Stimulated activated effector memory CD8-positive, alpha-beta T cell treated with anti-CD3 and anti-CD28 coated beads, Interleukin-12 subunit alpha, Interleukin-12 subunit beta, amount 100 ng/mL, for 72 hours (primary cell): Measurements from ENCODE around the gene OSR1.

Experiments
- ATAC-seq: fragments of 150-1000 bp; cut with Tn5 transposase; 2 replicates; pipeline ENCODE4 v1.10.0; 2021
- DNase-seq, 2 donors: peaks; one replicate each; pipeline ENCODE4 v3.0.0; 2021 to 2022; ENCODE audit warnings: low spot score in 2 of 2
- H3K27ac Mint-ChIP-seq: one replicate; pipeline ENCODE4 v1.8.0; 2022; ENCODE audit warnings: mild to moderate bottlenecking, mixed read lengths
- H3K36me3 Mint-ChIP-seq: one replicate; pipeline ENCODE4 v1.8.0; 2022; ENCODE audit warnings: mild to moderate bottlenecking, mixed read lengths
- H3K4me1 Mint-ChIP-seq: one replicate; pipeline ENCODE4 v1.8.0; 2022; ENCODE audit warnings: mixed read lengths
- H3K4me3 Mint-ChIP-seq: one replicate; pipeline ENCODE4 v1.8.0; 2022; ENCODE audit warnings: mild to moderate bottlenecking, mixed read lengths
- H3K9me3 Mint-ChIP-seq: one replicate; pipeline ENCODE4 v1.8.0; 2022; ENCODE audit warnings: mixed read lengths

The OSR1 gene

DNA sequence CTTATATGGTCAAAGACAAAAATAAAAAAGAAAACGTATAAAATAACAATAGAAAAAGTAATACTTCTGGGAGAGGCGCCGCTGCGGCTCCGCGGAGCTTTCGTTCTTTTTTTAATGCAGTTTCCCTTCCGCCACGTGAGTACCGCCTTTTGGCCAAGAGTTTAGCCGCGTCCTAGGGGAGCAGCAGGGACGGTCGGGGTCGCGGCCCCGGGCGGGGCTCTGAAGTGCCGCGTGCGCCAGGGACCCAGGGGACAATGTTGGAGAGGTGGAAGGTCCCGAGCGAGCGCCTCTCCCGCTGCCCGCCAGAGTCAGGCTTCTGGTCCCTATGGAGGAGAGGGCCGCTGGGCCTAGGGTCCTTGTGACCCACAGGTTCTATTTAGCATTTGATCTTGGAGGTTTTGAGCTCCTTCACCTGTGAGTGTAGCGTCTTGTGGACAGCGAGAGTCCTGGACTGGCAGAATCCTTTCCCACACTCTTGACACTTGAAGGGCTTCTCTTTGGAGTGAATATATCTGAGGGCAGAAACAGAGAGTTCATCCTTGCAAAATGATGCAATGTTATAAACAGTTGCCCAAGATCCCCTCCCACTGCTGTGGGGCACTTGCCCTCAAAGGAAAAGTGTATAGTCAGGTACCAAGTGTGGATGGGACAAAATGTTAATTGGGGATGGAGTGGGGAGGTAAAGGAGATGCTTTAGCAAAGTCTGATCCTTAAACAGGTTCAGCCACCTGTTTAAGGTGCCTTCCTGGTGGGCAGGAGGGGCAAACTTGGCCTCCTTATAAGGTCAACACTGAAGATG is 6.3 kb downstream of the OSR1 start:
- Mint-ChIP-seq H3K9me3 (no peaks in the 10 kb centered on the region), H3K4me1 (peaks cover 52% of the 10 kb centered on the region), H3K27ac (no peak overlapping the region), H3K36me3 (peaks cover 33% of the 10 kb centered on the region), H3K4me3 (peak overlapping the region; percentile 91)
- ATAC-seq (no peak), DNase-seq (no peak)

GRCh38 chr2:19351499-19351898 is 6.9 kb downstream of the OSR1 start:
- Mint-ChIP-seq H3K27ac (no peak overlapping the region), H3K9me3 (no peaks in the 10 kb centered on the region), H3K4me3 (peak overlapping the region; percentile 91), H3K36me3 (peaks cover 31% of the 10 kb centered on the region), H3K4me1 (peaks cover 51% of the 10 kb centered on the region)
- DNase-seq (no peak), ATAC-seq (no peak)

- H3K4me3 Mint-ChIP-seq: peak overlapping the region; percentile 91
- peaks cover 46% of the 10 kb centered on the region for H3K4me1 Mint-ChIP-seq
- H3K36me3 Mint-ChIP-seq: peaks cover 30% of the 10 kb centered on the region
- no peaks in the 10 kb centered on the region for H3K9me3 Mint-ChIP-seq
- no peak overlapping the region for H3K27ac Mint-ChIP-seq
- DNase-seq (peak in 1 of 2 donors; percentile 51), ATAC-seq (no peak)
Observed at GRCh38 chr2:19350678-19351401, 7.6 kb downstream of the OSR1 start.

DNA sequence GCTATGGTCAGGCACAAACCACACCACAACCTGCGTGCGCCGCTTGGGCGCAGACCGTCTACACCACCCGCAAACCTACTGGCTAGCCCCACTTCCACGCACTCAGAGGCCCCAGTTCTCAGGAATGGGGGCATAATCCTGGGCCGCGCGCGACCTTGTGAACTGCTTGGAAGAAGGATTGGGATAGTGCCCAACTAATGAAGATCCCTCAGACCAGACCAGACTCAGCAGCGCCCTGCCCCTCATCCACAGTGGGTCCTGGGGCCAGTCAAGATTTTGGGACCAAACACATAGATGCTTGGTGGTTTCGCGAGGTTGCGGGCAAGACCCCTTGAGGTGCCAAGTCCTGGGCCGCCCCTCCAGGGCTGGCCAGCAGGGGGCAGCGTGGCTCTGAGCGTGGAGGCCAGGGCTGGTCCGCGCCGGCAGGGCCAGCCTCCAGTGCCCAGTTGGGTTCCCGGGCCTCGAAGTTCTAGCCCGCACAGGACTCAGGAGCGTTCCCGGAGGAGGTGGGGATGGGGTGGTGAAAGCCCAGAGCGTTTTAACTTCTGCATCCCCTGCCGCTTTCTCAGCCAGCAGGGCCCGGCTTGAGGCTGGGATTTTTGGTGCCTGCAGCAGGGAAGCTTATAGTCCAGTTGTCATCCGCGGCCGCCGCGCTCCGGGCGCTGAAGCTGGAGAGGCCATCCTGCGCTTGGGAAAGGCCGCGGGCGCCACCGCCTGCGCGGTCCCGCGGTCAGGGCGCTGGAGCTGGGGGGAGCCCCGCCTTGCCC is 8.3 kb downstream of the OSR1 start:
- peak overlapping the region; percentile 91 for H3K4me3 Mint-ChIP-seq
- peaks cover 40% of the 10 kb centered on the region for H3K4me1 Mint-ChIP-seq
- ATAC-seq (peak; percentile 27), DNase-seq (peak; percentile 68 to 86)
- H3K9me3 Mint-ChIP-seq: no peaks in the 10 kb centered on the region
- no peak overlapping the region for H3K27ac Mint-ChIP-seq
- peaks cover 25% of the 10 kb centered on the region for H3K36me3 Mint-ChIP-seq

GRCh38 chr2:19348692-19349091 is 9.7 kb downstream of the OSR1 start:
- peak overlapping the region; percentile 91 for H3K4me3 Mint-ChIP-seq
- DNase-seq (no peak), ATAC-seq (no peak)
- H3K4me1 Mint-ChIP-seq: peaks cover 39% of the 10 kb centered on the region
- H3K9me3 Mint-ChIP-seq: no peaks in the 10 kb centered on the region
- peaks cover 25% of the 10 kb centered on the region for H3K36me3 Mint-ChIP-seq
- H3K27ac Mint-ChIP-seq: peak overlapping the region; percentile 99

DNA sequence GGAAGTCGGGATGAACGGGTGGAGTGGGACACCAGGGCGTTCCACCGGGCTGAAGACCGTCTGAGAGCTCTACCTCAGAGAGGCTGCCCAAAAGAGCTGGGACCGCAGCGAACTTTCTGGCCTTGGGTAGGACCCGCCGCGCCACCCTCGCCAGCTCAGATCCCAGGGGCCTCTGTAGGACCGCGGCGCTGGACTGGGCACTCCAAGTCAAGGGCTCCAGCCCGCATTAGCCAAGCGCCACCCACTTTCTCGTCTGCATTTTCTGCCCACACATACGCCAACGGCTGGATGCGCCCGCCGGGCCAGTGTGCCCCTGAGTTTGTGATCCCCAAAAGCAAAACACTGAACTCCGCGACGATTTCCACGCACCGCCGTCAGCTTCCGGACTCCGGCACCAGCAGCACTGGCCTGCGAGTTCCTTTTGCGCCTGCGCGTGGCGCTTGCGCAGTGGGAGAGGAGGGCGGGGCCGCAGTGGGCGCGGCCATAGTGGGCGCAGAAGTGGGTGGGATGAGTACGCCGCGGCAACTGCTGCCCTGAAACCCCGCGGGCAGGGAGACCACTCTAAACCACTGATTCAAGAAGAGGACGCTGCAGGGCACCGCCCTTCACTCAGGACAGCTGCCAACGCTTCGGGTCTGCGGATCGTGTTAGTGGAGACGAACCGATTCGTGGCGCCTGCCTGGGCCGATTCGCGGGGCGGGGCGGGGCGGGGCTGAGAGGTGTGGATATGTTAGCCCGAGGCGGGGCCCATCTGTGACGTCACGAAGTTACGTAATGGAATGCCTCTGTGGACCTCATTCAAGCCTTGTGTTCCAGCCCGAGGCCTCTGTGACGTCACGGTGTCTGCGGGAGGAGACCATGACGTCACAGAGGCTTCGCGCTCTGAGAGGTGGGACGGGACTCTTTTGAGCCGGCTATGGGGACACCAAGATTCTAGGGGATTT is 10.5 kb downstream of the OSR1 start:
- Mint-ChIP-seq H3K4me3 (peak overlapping the region; percentile 91), H3K27ac (peak overlapping the region; percentile 99), H3K36me3 (peaks cover 25% of the 10 kb centered on the region), H3K9me3 (no peaks in the 10 kb centered on the region), H3K4me1 (peaks cover 31% of the 10 kb centered on the region)
- peak; percentile 99 for DNase-seq
- peak; percentile 91 for ATAC-seq

DNA sequence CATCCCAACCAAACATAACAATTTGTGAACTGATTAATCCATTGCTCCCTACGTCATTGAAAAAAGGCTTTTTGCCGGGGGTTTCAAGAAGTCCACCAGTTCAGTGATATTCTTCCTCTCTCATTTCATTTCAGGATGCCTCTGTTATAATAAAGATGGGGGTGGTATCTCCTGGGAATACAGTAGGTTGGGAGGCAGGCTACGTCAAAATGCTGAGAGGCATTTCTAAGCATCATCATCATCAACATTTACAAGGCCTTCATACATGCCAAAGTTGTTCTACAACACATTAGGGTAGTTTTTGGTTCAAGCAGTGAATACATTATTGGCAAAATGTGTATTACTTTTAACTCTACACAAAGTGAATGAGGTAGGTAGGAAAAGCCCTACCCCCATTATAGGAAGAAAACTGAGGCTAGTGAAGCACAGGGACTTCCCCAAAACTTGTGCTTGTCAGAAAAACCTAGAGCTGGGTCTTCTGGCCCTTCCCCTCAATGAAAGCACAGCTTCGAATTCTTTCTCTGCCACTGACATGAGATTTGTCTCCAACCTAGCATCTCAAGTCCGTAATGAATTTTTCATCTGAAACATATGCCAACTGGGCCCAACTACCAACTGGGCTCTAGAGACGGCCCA is 11.3 kb downstream of the OSR1 start:
- peak overlapping the region; percentile 99 for H3K27ac Mint-ChIP-seq
- peak overlapping the region; percentile 91 for H3K4me3 Mint-ChIP-seq
- H3K9me3 Mint-ChIP-seq: no peaks in the 10 kb centered on the region
- ATAC-seq: no peak
- H3K4me1 Mint-ChIP-seq: peaks cover 27% of the 10 kb centered on the region
- DNase-seq: no peak
- peaks cover 25% of the 10 kb centered on the region for H3K36me3 Mint-ChIP-seq

GRCh38 chr2:19337742-19338141 is 20.7 kb downstream of the OSR1 start:
- Mint-ChIP-seq H3K4me3 (no peak overlapping the region), H3K27ac (no peak overlapping the region), H3K4me1 (no peaks in the 10 kb centered on the region), H3K36me3 (no peaks in the 10 kb centered on the region), H3K9me3 (no peaks in the 10 kb centered on the region)
- DNase-seq (no peak), ATAC-seq (no peak)

DNA sequence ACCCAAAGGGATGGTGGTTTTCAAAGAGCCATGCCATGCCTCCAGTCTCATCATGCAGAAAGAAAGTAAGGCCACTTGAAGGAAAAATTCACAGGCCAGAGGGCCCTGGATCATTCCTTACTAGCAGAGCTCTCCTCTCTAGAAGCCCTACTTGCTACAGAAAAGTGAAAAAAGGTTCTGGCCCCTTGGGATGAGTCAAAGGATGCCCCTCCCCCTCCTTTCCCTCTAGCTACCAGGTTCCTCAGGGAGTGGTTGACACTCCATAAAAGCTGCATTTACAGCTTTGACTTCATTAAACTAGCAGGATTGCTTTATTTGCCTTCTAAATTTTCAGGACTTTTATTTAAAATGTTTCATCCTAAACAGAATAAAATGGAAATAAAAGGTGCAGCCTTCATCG is 21.2 kb downstream of the OSR1 start:
- Mint-ChIP-seq H3K4me3 (no peak overlapping the region), H3K4me1 (no peaks in the 10 kb centered on the region), H3K36me3 (no peaks in the 10 kb centered on the region), H3K27ac (no peak overlapping the region), H3K9me3 (no peaks in the 10 kb centered on the region)
- no peak for ATAC-seq
- DNase-seq: no peak

DNA sequence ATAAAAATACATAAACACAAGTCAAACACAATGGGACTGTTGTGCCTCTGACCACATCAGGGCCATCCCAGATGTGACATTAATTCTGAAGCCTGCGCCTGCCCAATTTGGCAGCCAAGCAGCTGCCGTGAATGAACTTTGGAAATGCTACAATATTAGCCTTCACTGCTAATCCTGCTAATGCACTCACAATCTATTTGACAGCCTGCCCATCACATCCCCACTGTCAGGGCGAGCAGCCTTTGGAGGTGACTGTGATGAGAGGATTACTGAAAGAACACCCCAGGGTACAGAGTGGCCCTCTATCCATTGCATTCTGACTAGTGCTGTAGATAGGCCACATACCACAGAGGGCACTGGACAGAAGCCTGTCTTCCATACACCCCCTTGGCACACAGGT is 21.6 kb downstream of the OSR1 start:
- Mint-ChIP-seq H3K27ac (no peak overlapping the region), H3K4me1 (no peaks in the 10 kb centered on the region), H3K36me3 (no peaks in the 10 kb centered on the region), H3K9me3 (no peaks in the 10 kb centered on the region), H3K4me3 (no peak overlapping the region)
- no peak for ATAC-seq
- DNase-seq: no peak

- Mint-ChIP-seq H3K9me3 (no peaks in the 10 kb centered on the region), H3K4me1 (no peaks in the 10 kb centered on the region), H3K36me3 (no peaks in the 10 kb centered on the region), H3K4me3 (no peak overlapping the region), H3K27ac (no peak overlapping the region)
- DNase-seq (no peak), ATAC-seq (no peak)
Observed at GRCh38 chr2:19332503-19332902, 25.9 kb downstream of the OSR1 start.

- no peak for DNase-seq
- no peak overlapping the region for H3K27ac Mint-ChIP-seq
- no peak for ATAC-seq
- H3K4me3 Mint-ChIP-seq: no peak overlapping the region
- H3K9me3 Mint-ChIP-seq: no peaks in the 10 kb centered on the region
- H3K4me1 Mint-ChIP-seq: no peaks in the 10 kb centered on the region
- H3K36me3 Mint-ChIP-seq: no peaks in the 10 kb centered on the region
Observed at GRCh38 chr2:19331450-19331849, 27.0 kb downstream of the OSR1 start.

DNA sequence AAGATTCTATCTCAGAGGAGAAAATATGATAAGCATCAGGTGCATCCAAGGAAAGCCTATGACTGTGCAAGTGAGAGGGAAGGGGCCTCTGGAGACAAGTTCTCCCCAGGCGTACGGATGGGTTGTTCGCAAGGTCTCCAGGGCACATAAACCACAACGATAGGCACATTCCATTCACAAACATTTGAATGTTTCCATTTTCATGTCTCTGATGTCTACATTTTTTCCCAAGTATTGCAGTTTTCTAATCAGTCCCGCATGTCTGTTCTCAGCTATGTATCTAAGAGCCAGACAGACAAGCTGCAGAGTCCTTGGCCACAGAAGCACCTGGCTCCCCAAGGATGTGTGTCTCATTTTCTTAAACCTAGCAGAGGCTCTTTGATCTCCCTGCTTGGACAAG is 28.0 kb downstream of the OSR1 start:
- Mint-ChIP-seq H3K4me1 (no peaks in the 10 kb centered on the region), H3K4me3 (no peak overlapping the region), H3K9me3 (no peaks in the 10 kb centered on the region), H3K36me3 (no peaks in the 10 kb centered on the region), H3K27ac (no peak overlapping the region)
- DNase-seq (no peak), ATAC-seq (no peak)

GRCh38 chr2:19329445-19329844 is 29.0 kb downstream of the OSR1 start:
- Mint-ChIP-seq H3K9me3 (no peaks in the 10 kb centered on the region), H3K4me1 (no peaks in the 10 kb centered on the region), H3K4me3 (no peak overlapping the region), H3K36me3 (no peaks in the 10 kb centered on the region), H3K27ac (no peak overlapping the region)
- no peak for DNase-seq
- no peak for ATAC-seq
